SKM-1 (cell line): Measurements from ENCODE around the gene AGR3.

Experiments used
- DNase-seq: peaks from one replicate; lab custom pipeline; 2025; ENCODE audit not compliant: unreplicated experiment; lab: John Stamatoyannopoulos, UW

The AGR3 gene

GRCh38 chr7:16838386-16838785, 43.4 kb downstream of the AGR3 start:
- DNase-seq: no peak

DNA sequence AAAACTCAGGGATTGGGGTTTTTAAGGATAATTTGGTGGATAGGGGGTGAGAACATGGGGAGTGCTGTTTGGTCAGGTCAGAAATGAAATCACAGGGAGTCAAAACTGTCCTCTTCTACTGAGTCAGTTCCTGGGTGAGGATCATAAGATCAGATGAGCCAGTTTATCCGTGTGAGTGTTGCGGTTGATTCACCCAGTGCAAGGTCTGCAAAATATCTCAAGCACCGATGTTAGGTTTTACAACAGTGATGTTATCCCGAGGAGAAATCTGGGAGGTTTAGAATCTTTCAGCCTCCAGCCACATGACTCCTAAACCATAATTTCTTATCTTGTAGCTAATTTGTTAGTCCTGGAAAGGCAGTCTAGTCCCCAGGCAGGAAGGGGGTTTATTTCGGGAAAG, 45.3 kb downstream of the AGR3 start:
- no peak for DNase-seq

DNA sequence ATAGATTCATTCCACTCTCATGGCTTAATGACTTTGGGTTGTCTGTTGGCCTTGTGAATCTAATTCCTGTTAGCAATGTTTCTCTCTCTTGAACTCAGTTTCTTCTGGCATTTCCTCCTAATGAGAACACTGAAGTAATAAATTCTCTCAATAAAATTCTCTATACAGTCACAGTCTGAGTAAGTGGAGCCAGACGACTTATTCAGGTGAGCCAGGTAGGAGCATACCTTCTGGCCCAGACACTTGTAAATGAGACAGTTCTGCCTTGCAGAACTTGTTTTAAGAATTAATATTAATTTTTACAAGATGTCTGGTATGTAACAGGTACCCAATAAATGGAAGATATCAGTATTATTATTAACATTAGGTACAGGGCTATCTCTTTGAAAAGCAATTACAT, 48.4 kb downstream of the AGR3 start:
- no peak for DNase-seq

GRCh38 chr7:16826060-16826459, 55.7 kb downstream of the AGR3 start:
- no peak for DNase-seq

DNA sequence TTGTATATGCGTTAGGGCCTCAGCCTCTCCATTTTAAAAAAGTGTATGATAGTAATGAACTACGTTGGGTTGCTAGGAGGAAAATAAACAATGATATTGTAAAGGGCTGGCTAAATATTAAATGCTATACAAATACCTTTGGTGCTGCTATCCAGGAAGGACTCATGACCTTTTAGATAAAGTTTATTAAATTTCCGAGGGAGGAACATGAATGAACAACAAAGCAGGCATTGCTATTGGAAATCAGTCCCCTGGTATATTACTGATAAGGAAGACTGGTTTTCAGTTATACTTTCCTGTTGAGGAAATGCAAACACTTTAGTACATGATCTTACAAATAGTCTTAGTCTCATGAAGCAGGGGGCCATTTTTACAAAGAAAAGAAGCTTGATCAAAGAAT, 59.8 kb downstream of the AGR3 start:
- no peak for DNase-seq

DNA sequence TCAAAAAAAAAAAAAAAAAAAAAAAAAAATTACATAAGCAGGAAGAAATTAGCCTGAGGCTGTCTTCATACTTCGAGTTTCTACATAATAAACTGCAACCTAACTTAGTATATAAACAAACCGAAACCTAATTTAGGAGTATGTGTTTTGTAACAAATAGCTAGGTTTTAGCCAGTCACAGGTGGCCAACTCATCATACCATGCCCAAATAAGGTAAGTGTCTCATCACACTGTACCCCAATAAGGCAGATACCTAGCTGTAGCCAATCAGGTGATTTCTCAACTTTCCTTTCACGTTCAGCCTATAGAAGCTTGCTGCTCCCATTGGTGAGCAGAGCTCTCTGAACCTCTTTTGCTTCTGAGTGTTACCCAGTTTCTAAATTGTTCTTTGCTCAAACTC, 63.1 kb downstream of the AGR3 start:
- DNase-seq: no peak

DNA sequence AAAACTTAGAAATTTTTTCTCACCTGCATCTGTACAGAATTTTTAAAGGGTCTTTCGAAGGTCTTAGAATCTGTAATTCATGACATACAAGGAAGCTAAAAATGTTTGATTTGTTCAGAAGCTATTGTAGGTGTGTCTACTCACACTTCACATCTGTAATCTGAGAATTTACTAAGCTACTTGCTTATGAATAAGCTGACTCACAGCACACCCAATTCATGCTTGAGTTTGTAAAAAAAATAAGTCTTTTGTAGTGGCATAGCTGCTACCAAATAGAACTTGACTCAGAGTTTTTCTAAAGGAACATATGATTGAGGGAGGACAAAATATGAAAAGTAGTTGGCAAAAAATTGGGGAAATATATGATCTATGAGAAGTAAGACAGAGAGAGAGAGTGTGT, 64.2 kb downstream of the AGR3 start:
- DNase-seq: no peak

GRCh38 chr7:16816824-16817223, 65.0 kb downstream of the AGR3 start:
- DNase-seq: peak; percentile 66

- no peak for DNase-seq
Observed at GRCh38 chr7:16815001-16815400, 66.8 kb downstream of the AGR3 start.

DNA sequence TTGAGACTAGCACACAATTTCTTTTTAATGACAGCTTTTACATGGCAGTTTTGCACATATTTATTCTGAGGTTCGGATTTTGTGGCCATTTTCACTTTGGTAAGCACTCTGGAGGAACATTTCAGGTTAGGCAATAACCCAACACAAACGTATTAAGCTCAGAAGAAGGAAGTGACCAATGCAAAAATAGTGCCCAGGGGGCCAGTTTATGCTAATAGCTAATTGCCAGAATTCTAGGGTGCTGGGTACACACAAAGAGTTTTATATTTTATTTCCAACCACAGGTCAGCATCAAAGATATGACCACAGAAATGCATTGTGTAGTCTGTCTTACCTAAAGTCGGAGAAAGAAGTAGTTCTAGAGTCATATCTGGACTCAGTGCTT, 68.6 kb downstream of the AGR3 start:
- peak; percentile 59 for DNase-seq

DNA sequence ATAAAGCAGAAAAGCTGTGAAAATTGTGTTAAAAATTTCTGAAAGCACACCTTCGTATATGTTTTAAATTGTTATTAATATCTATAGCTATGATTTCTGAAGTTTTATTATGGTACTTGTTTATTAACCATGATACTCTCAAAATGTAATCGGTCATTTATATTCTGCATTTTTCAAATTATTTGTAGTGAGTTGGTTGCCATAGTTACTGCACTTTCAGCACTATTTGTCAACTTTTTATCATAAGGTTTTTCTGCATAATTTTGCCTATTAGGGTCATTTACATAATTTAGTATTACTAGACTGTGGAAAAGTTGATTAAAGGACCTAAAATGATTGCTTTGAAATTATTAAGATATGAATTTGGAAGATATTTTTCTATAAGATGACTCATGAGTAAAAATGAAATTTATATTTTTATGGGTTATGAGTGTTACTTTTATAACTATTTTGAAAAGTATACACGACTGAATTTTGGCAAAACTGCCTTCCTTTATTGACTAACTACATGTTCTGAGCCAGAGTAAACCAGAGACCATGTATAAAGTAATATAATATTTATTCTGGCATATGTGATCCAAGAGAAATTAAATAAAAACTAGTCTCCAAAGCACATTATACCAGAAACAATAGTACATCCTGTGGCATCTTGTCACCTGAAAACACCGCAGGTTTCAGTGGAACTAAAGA, 69.1 kb downstream of the AGR3 start:
- no peak for DNase-seq

- DNase-seq: no peak
Observed at GRCh38 chr7:16811551-16811950, 70.2 kb downstream of the AGR3 start.

DNA sequence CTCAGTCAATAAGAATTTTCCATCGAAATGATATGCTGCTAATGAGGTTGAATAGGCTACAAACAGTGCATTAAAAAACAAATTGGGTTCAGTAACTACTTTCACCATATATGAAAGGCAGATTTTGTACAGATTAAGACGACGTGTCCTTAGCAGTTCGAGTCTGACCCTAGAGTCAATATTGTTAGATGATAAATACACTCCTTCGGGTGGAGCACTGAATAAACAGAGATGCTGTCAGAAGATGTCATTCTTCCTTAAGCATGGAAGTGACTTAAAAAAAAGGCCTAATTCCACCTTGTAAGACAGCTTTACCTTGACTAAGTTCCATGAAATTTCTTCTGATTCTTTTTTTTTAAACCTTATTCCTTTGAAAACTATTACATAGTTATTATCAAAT, 71.2 kb downstream of the AGR3 start:
- no peak for DNase-seq

DNA sequence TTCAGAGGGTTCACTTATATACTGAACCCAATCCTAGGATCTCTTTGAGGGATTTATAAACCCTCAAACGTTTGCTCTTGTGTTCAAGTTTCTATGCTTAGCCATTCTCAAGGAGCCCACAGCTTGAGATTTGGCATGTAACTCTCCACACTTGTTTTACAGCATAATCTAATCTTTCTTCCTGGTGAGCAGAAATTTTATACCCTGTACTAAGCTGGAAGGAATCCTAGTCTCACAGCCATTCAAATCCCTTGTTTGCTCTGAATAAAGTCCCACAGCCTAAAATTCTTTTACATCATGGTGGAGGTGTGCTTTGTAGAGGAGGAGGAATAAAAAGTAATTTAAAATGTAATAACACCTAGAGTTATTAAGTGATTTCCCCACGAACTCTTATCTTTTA, 71.7 kb downstream of the AGR3 start:
- no peak for DNase-seq
